Neural crest cell (in vitro differentiated cells): ENCODE measurements around the gene CFAP77. TPM values are rescaled to one million over a fixed set of nuclear protein-coding genes. Genes with fewer than 3 reads are reported as not detected.

ENCODE experiments used
- DNase-seq: peaks from one replicate; pipeline ENCODE4 v3.0.0; 2021; ENCODE audit warnings: low read depth, mixed read lengths, low spot score
- H3K27ac Mint-ChIP-seq: one replicate; pipeline ENCODE4 v1.8.0; 2021; ENCODE audit warnings: mild to moderate bottlenecking, mixed read lengths; ENCODE audit not compliant: unreplicated experiment
- H3K27me3 Mint-ChIP-seq: 2 replicates; pipeline ENCODE4 v1.8.0; 2021; ENCODE audit warnings: low read depth, mild to moderate bottlenecking, mixed read lengths
- H3K36me3 Mint-ChIP-seq: 2 replicates; pipeline ENCODE4 v1.8.0; 2021; ENCODE audit warnings: low read depth, mild to moderate bottlenecking, mixed read lengths
- H3K4me1 Mint-ChIP-seq: 2 replicates; pipeline ENCODE4 v1.8.0; 2021; ENCODE audit warnings: mixed read lengths
- H3K4me3 Mint-ChIP-seq: one replicate; pipeline ENCODE4 v1.8.0; 2021; ENCODE audit warnings: mild to moderate bottlenecking, mixed read lengths
- H3K9me3 Mint-ChIP-seq: 2 replicates; pipeline ENCODE4 v1.8.0; 2021; ENCODE audit warnings: mixed read lengths
- total RNA-seq: library from RNA; stranded (reverse); gene quantifications from 2 replicates; pipeline ENCODE4 v1.2.1, GENCODE V29; 2021
- TF ChIP-seq, protein P1 (sequence below): fragments of 200-600 bp; sonication (generic); conservative IDR thresholded peaks from 2 replicates; pipeline ENCODE4 v1.5.0; 2021; ENCODE audit warnings: antibody characterized with exemption, mild to moderate bottlenecking

The CFAP77 gene
- total RNA-seq, 1 donor from 2014 or later: 0.23 TPM

DNA sequence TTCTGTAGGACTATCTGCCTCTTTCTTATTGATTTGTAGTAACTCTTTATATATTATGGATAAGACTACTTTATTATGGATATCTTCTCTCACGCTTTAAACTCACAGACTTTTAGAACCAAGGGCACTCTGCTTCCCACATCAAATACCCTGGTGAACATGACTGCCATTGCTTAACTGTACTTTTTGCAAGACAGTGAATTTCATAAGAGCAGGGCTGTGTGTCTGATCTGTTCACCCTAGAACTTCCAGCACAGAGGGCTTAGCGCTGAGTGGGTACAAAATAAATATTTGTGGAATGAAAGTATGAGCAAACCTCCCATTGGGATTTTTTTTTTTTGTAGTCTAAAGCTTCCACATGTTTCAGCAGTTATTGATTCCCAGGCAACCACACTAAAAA, 84.8 kb downstream of the CFAP77 start:
- Mint-ChIP-seq H3K27me3 (no peaks in the 10 kb centered on the region), H3K4me1 (no peaks in the 10 kb centered on the region), H3K27ac (no peak overlapping the region), H3K9me3 (peaks cover 3% of the 10 kb centered on the region), H3K4me3 (no peak overlapping the region), H3K36me3 (peaks cover 2% of the 10 kb centered on the region)
- no peak for DNase-seq
- TF ChIP-seq, protein P1, sequence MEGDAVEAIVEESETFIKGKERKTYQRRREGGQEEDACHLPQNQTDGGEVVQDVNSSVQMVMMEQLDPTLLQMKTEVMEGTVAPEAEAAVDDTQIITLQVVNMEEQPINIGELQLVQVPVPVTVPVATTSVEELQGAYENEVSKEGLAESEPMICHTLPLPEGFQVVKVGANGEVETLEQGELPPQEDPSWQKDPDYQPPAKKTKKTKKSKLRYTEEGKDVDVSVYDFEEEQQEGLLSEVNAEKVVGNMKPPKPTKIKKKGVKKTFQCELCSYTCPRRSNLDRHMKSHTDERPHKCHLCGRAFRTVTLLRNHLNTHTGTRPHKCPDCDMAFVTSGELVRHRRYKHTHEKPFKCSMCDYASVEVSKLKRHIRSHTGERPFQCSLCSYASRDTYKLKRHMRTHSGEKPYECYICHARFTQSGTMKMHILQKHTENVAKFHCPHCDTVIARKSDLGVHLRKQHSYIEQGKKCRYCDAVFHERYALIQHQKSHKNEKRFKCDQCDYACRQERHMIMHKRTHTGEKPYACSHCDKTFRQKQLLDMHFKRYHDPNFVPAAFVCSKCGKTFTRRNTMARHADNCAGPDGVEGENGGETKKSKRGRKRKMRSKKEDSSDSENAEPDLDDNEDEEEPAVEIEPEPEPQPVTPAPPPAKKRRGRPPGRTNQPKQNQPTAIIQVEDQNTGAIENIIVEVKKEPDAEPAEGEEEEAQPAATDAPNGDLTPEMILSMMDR: no peak

DNA sequence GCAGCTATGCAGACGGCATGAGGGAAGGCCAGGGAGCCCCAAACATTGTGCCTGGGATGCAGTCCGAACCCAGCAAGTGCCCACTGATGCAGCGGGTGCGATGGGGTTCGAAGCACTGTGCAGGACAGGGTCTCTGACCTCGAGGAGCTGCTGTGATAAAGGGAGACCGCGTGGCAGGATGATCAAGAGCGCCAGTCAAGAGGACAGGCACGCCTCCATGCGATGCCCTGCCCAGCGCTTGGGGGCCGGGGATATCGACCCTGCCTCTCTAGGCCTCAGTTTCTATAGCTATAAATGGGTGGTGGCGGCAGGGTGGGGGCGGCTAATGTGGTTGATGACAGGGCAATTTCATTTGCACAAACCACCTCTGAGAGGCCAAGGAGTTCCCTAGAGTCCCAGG, 87.7 kb downstream of the CFAP77 start:
- no peaks in the 10 kb centered on the region for H3K27me3 Mint-ChIP-seq
- no peak overlapping the region for H3K27ac Mint-ChIP-seq
- peaks cover 2% of the 10 kb centered on the region for H3K36me3 Mint-ChIP-seq
- H3K9me3 Mint-ChIP-seq: peaks cover 3% of the 10 kb centered on the region
- H3K4me1 Mint-ChIP-seq: no peaks in the 10 kb centered on the region
- no peak for DNase-seq
- no peak overlapping the region for H3K4me3 Mint-ChIP-seq
- TF ChIP-seq, protein P1: no peak

DNA sequence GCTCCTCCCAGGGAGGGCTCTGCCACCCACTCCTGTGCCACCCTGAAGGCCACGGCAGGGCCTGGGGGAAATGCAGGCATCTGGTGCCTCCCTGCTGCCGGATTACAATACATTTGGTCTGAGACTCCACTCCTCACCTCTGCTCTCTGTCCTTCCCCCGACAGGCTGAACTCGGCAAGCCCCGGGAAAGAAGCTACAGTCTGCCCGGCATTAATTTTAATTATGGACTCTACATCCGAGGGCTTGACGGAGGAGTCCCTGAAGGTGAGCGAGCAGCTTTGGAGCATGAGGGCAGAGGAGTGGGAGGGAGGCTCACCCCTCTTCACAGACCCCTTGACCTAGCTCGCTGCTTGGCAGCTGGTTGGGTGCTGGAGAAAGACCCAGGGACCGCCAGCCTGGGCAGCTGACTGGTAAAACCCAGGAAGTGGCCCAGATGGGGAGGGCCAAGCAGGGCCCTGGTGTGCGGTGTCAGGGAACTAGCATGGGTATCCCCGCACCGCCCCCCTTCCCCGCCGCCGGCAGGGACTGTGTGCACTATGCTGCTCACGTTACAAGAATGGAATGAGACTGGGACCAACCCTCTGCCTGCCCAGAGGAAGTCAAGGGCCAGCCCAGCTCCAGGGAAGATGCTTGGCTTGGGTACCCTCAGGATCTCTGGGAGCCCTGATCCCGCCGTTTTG, 88.7 kb downstream of the CFAP77 start:
- no peak for DNase-seq
- Mint-ChIP-seq H3K27ac (peak overlapping the region; percentile 27), H3K36me3 (peaks cover 2% of the 10 kb centered on the region), H3K27me3 (peaks cover under 1% of the 10 kb centered on the region), H3K4me1 (no peaks in the 10 kb centered on the region), H3K4me3 (no peak overlapping the region), H3K9me3 (no peaks in the 10 kb centered on the region)
- TF ChIP-seq, protein P1: no peak

DNA sequence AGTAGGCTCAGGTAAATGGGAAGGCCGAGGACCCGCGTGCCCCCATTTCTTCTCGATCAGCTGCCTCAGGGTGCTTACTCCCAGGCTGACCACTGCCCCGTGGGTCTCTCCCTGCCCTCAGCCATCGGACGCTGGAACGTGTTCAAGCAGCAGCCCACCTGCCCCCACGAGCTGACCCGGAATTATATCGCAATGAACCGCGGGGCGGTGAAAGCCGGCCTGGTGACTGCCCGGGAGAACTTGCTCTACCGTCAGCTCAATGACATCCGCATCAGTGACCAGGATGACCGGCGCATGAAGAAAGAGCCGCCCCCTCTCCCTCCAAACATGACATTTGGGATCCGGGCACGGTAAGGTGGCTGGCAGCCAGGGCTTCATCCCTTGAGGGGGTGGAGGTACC, 89.2 kb downstream of the CFAP77 start:
- DNase-seq: no peak
- peaks cover 2% of the 10 kb centered on the region for H3K27me3 Mint-ChIP-seq

DNA sequence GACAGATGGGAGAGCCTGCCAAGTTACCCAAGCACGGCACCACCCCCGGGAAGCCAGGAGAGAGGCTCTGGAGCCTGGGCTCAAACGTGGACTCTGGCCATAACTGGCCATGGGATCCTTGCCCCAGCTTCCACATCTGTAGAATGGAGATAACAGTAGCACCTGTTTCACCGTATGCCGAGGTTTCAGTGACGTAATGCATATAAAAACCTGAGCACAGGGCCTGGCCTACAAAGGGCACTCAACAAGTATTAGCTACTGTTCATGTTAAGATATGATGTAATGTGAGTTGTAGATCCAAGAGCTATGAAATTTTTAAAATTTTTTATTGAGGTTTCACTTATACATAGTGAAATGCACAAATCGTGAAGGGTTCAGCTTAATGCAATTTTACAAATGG, 90.2 kb downstream of the CFAP77 start:
- no peak overlapping the region for H3K27ac Mint-ChIP-seq
- no peaks in the 10 kb centered on the region for H3K36me3 Mint-ChIP-seq
- TF ChIP-seq, protein P1: no peak
- no peak for DNase-seq
- no peak overlapping the region for H3K4me3 Mint-ChIP-seq
- H3K9me3 Mint-ChIP-seq: no peaks in the 10 kb centered on the region
- H3K27me3 Mint-ChIP-seq: peaks cover 2% of the 10 kb centered on the region
- H3K4me1 Mint-ChIP-seq: no peaks in the 10 kb centered on the region

More for the DNA sequence above, 89.2 kb downstream of the CFAP77 start:
- Mint-ChIP-seq H3K36me3 (no peaks in the 10 kb centered on the region), H3K4me1 (no peaks in the 10 kb centered on the region), H3K27ac (no peak overlapping the region), H3K9me3 (no peaks in the 10 kb centered on the region), H3K4me3 (no peak overlapping the region)
- TF ChIP-seq, protein P1: no peak
